WTC11 (cell line): ENCODE data around the gene SHFL. TPM values are rescaled to one million over a fixed set of nuclear protein-coding genes. Genes with fewer than 3 reads are reported as not detected.

ENCODE experiments used
- ATAC-seq: fragments of 200-7000 bp; cut with Tn5 transposase; 2 replicates; pipeline ENCODE4 v1.10.0; 2021; ENCODE audit warnings: mild to moderate bottlenecking, moderate library complexity
- CTCF ChIA-PET: fragments of 300-600 bp; sonication (Branson Sonifier 250); formaldehyde crosslinking; loops from one replicate; lab custom pipeline; 2021; ENCODE audit warnings: antibody characterized with exemption; lab: Charles Lee
- POLR2A ChIA-PET: fragments of 350-600 bp; sonication (Branson Sonifier 250); formaldehyde crosslinking; loops from one replicate; lab custom pipeline; 2021; ENCODE audit warnings: antibody characterized with exemption; lab: Charles Lee
- DNase-seq: peaks from one replicate; pipeline ENCODE4 v3.0.0; 2021; ENCODE audit warnings: low spot score
- H3K27ac Mint-ChIP-seq: 2 replicates; pipeline ENCODE4 v1.8.0; 2021; ENCODE audit warnings: mixed read lengths
- H3K27me3 Mint-ChIP-seq: 2 replicates; pipeline ENCODE4 v1.8.0; 2021; ENCODE audit warnings: low read depth, mild to moderate bottlenecking, moderate library complexity, mixed read lengths
- H3K36me3 Mint-ChIP-seq: 2 replicates; pipeline ENCODE4 v1.8.0; 2021; ENCODE audit warnings: mixed read lengths
- H3K4me1 Mint-ChIP-seq: 2 replicates; pipeline ENCODE4 v1.8.0; 2022; ENCODE audit warnings: mixed read lengths
- H3K4me3 Mint-ChIP-seq: 2 replicates; pipeline ENCODE4 v1.8.0; 2021; ENCODE audit warnings: mild to moderate bottlenecking, moderate library complexity, mixed read lengths
- H3K9me3 Mint-ChIP-seq: 2 replicates; pipeline ENCODE4 v1.8.0; 2021; ENCODE audit warnings: mixed read lengths
- AR ChIP-seq: fragments of 250-450 bp; sonication (Bioruptor Pico); IDR thresholded peaks from 2 replicates; pipeline ENCODE4 v1.9.0; 2021; ENCODE audit warnings: mild to moderate bottlenecking
- ATF1 ChIP-seq: sonication (generic); formaldehyde crosslinking; IDR thresholded peaks from 2 replicates; pipeline ENCODE4 v1.8.1; 2023; ENCODE audit warnings: mild to moderate bottlenecking, moderate library complexity, missing genetic modification reagents
- CBFB ChIP-seq: sonication (generic); formaldehyde crosslinking; IDR thresholded peaks from 2 replicates; pipeline ENCODE4 v1.8.1; 2022; ENCODE audit warnings: mild to moderate bottlenecking, low read depth, missing genetic modification reagents
- E2F1 ChIP-seq: sonication (generic); formaldehyde crosslinking; IDR thresholded peaks from 2 replicates; pipeline ENCODE4 v1.8.0; 2022; ENCODE audit warnings: mild to moderate bottlenecking, missing genetic modification reagents
- E2F5 ChIP-seq: sonication (generic); formaldehyde crosslinking; IDR thresholded peaks from 2 replicates; pipeline ENCODE4 v1.8.1; 2022; ENCODE audit warnings: mild to moderate bottlenecking, moderate library complexity, missing genetic modification reagents
- ELF4 ChIP-seq: sonication (generic); formaldehyde crosslinking; IDR thresholded peaks from 2 replicates; pipeline ENCODE4 v1.8.1; 2022; ENCODE audit warnings: low read depth, mild to moderate bottlenecking, moderate library complexity, missing genetic modification reagents
- FOXK1 ChIP-seq: sonication (generic); formaldehyde crosslinking; IDR thresholded peaks from 2 replicates; pipeline ENCODE4 v1.8.0; 2022; ENCODE audit warnings: mild to moderate bottlenecking, moderate library complexity, missing genetic modification reagents
- FOXP1 ChIP-seq: sonication (generic); formaldehyde crosslinking; IDR thresholded peaks from 2 replicates; pipeline ENCODE4 v1.8.0; 2022; ENCODE audit warnings: missing genetic modification reagents, mild to moderate bottlenecking, moderate library complexity, borderline replicate concordance
- JUN ChIP-seq: sonication (generic); formaldehyde crosslinking; IDR thresholded peaks from 2 replicates; pipeline ENCODE4 v1.8.0; 2023; ENCODE audit warnings: mild to moderate bottlenecking, missing genetic modification reagents
- MXD4 ChIP-seq: fragments of 250-450 bp; sonication (Bioruptor Pico); IDR thresholded peaks from 2 replicates; pipeline ENCODE4 v1.8.0; 2021; ENCODE audit warnings: mild to moderate bottlenecking, moderate library complexity, borderline replicate concordance
- PRRX2 ChIP-seq: fragments of 250-450 bp; sonication (Bioruptor Pico); IDR thresholded peaks from 2 replicates; pipeline ENCODE4 v1.8.0; 2021; ENCODE audit warnings: mild to moderate bottlenecking
- RORB ChIP-seq: fragments of 250-450 bp; sonication (Bioruptor Pico); IDR thresholded peaks from 2 replicates; pipeline ENCODE4 v1.9.0; 2021; ENCODE audit warnings: mild to moderate bottlenecking
- ZNF121 ChIP-seq: sonication (generic); formaldehyde crosslinking; IDR thresholded peaks from 2 replicates; pipeline ENCODE4 v1.8.0; 2023; ENCODE audit warnings: missing genetic modification reagents
- ZNF219 ChIP-seq: sonication (generic); formaldehyde crosslinking; IDR thresholded peaks from 2 replicates; pipeline ENCODE4 v1.8.0; 2023; ENCODE audit warnings: missing genetic modification reagents, mild to moderate bottlenecking, borderline replicate concordance
- ZNF281 ChIP-seq: sonication (generic); formaldehyde crosslinking; IDR thresholded peaks from 2 replicates; pipeline ENCODE4 v1.8.0; 2023; ENCODE audit warnings: mild to moderate bottlenecking, missing genetic modification reagents
- ZNF396 ChIP-seq: fragments of 250-450 bp; sonication (Bioruptor Pico); IDR thresholded peaks from 2 replicates; pipeline ENCODE4 v1.8.0; 2021; ENCODE audit warnings: mild to moderate bottlenecking, moderate library complexity, borderline replicate concordance
- ZSCAN18 ChIP-seq: fragments of 250-450 bp; sonication (Bioruptor Pico); IDR thresholded peaks from 2 replicates; pipeline ENCODE4 v2.1.2; 2022; ENCODE audit warnings: mild to moderate bottlenecking, moderate library complexity
- microRNA-seq: library from miRNA; unstranded; fragments of <30 nt; microRNA quantifications from one replicate; pipeline ENCODE4 v1.2.0, GENCODE V29; 2022; ENCODE audit warnings: borderline number of aligned reads
- total RNA-seq: library from RNA; stranded (reverse); gene quantifications from 3 replicates; pipeline ENCODE4 v1.2.3, GENCODE V29; 2021

The SHFL gene
- total RNA-seq, 1 experiment from 2014 or later: 22.5 TPM

GRCh38 chr19:10141479-10141878, 55.4 kb downstream of the SHFL start (continued):
- TF ChIP-seq E2F5 (CRISPR knock-in tag): no peak
- TF ChIP-seq ATF1: no peak
- TF ChIP-seq RORB (CRISPR knock-in tag): no peak
- TF ChIP-seq ZNF396: no peak

- CTCF ChIA-PET: no interaction called here
- no peak overlapping the region for H3K27ac Mint-ChIP-seq
- no peak for ATAC-seq
- H3K27me3 Mint-ChIP-seq: no peaks in the 10 kb centered on the region
- DNase-seq: no peak
- no peaks in the 10 kb centered on the region for H3K4me1 Mint-ChIP-seq
- no peak overlapping the region for H3K4me3 Mint-ChIP-seq
- TF ChIP-seq ZSCAN18 (CRISPR knock-in tag) (no peak), MXD4 (CRISPR knock-in tag) (no peak), JUN (CRISPR knock-in tag) (no peak), PRRX2 (CRISPR knock-in tag) (no peak), CBFB (CRISPR knock-in tag) (no peak), E2F1 (CRISPR knock-in tag) (no peak), ZNF219 (CRISPR knock-in tag) (no peak), ZNF281 (CRISPR knock-in tag) (no peak), ELF4 (no peak), AR (CRISPR knock-in tag) (no peak), FOXP1 (CRISPR knock-in tag) (no peak), FOXK1 (CRISPR knock-in tag) (no peak), ZNF121 (CRISPR knock-in tag) (no peak)
- H3K36me3 Mint-ChIP-seq: peaks cover 77% of the 10 kb centered on the region
- no peaks in the 10 kb centered on the region for H3K9me3 Mint-ChIP-seq
- POLR2A ChIA-PET: no interaction called here
These were observed 55.9 kb downstream of the SHFL start for GRCh38 chr19:10141973-10142372.

Small RNAs within 50 kb of the gene (microRNA-seq; reads per million reads assigned to microRNA genes)
- gene MIR5589: not detected

Other genes starting within 250 kb of the SHFL start
- 66.0 to 93.3 TPM (median 91.8 TPM) in 3 replicates for gene OLFM2, start 149.8 kb upstream of the SHFL start, total RNA-seq
- gene COL5A3, start 75.8 kb upstream of the SHFL start, total RNA-seq: 0.81 to 1.2 TPM (median 0.96 TPM) in 3 replicates
- gene RDH8, start 72.8 kb upstream of the SHFL start, total RNA-seq: 0.27 TPM in 1 of 3 replicates, not detected in the others
- 0.21 to 0.30 TPM (median 0.28 TPM) in 3 replicates for gene ANGPTL6, start 16.4 kb downstream of the SHFL start, total RNA-seq
- gene PPAN, start 20.0 kb downstream of the SHFL start, total RNA-seq: 74.1 to 83.7 TPM (median 80.8 TPM) in 3 replicates
- 21.0 to 21.5 TPM (median 21.2 TPM) in 3 replicates for gene P2RY11, start 25.4 kb downstream of the SHFL start, total RNA-seq
- gene EIF3G, start 33.6 kb downstream of the SHFL start, total RNA-seq: 318 to 333 TPM (median 323 TPM) in 3 replicates
- 174 to 210 TPM (median 191 TPM) in 3 replicates for gene DNMT1, start 108.6 kb downstream of the SHFL start, total RNA-seq
- gene S1PR2, start 145.0 kb downstream of the SHFL start, total RNA-seq: 12.9 to 13.6 TPM (median 13.2 TPM) in 3 replicates
- gene MRPL4, start 165.9 kb downstream of the SHFL start, total RNA-seq: 109 to 112 TPM (median 110 TPM) in 3 replicates
- gene ICAM1, start 184.8 kb downstream of the SHFL start, total RNA-seq: 3.8 to 5.4 TPM (median 4.8 TPM) in 3 replicates
- 2.0 to 3.7 TPM (median 3.1 TPM) in 3 replicates for gene ICAM4, start 200.6 kb downstream of the SHFL start, total RNA-seq
- 7.3 to 8.1 TPM (median 8.0 TPM) in 3 replicates for gene ICAM5, start 203.6 kb downstream of the SHFL start, total RNA-seq
- gene ZGLP1, start 223.5 kb downstream of the SHFL start, total RNA-seq: 5.9 to 8.9 TPM (median 7.7 TPM) in 3 replicates
- 26.2 to 27.0 TPM (median 26.6 TPM) in 3 replicates for gene FDX2, start 229.7 kb downstream of the SHFL start, total RNA-seq
- gene RAVER1, start 247.2 kb downstream of the SHFL start, total RNA-seq: 85.8 to 87.4 TPM (median 86.9 TPM) in 3 replicates